Frontal cortex (tissue), 4 donors: ENCODE results near the gene OLFM1. TPM values are rescaled to one million over a fixed set of nuclear protein-coding genes. Genes with fewer than 3 reads are reported as not detected.
A peak's percentile ranks its signal among the peaks of the same experiment; 100 is the strongest.

Experiments
- DNase-seq, 2 donors: peaks; one replicate each; pipeline ENCODE4 v3.0.0; 2012; ENCODE audit warnings: low spot score in 2 of 2
- FAIRE-seq: peaks from 2 replicates; lab custom pipeline; 2012; peaks lifted over from hg19 to GRCh38; lab: Jason Lieb, UNC
- total RNA-seq: library from RNA; depleted of rRNA; stranded (reverse); fragments of >200 nt; gene quantifications from one replicate; pipeline ENCODE4 v1.2.3, GENCODE V29; 2014
- donor health status: control.
- donor health status: control.
- donor health status: control.

The OLFM1 gene
- total RNA-seq, 1 donor from 2014 or later, result 69.7 TPM

DNA sequence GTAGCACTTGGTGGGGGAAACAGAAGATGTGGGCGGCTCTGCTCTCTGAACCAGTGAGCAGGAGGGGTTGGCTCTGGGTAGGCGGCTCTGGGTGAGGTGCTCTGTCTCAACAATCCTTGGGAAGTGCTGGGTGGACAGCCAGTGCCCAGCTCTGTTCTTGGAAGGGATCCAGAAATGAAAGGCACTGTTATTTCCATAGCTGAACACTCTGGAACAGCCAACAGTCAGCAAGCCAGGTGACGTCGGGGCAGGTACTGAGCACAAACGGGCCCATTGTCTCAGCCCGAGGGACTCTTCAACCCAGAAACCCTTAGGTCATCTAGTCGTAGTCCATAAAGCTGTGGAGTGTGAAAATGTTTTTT is 36.3 kb downstream of the OLFM1 start:
- peak; percentile 31 to 59 for DNase-seq
- FAIRE-seq, result no peak

- FAIRE-seq, result no peak
- DNase-seq, result peak in 1 of 2 donors; percentile 39
Measured at GRCh38 chr9:135126451-135127187, 39.2 kb downstream of the OLFM1 start.

GRCh38 chr9:135127718-135128670 is 40.5 kb downstream of the OLFM1 start:
- no peak for DNase-seq
- no peak for FAIRE-seq

- DNase-seq (no peak), FAIRE-seq (no peak)
Measured at GRCh38 chr9:135129137-135129695, 41.7 kb downstream of the OLFM1 start.

GRCh38 chr9:135130207-135130976 is 42.9 kb downstream of the OLFM1 start:
- FAIRE-seq (no peak), DNase-seq (no peak)

DNA sequence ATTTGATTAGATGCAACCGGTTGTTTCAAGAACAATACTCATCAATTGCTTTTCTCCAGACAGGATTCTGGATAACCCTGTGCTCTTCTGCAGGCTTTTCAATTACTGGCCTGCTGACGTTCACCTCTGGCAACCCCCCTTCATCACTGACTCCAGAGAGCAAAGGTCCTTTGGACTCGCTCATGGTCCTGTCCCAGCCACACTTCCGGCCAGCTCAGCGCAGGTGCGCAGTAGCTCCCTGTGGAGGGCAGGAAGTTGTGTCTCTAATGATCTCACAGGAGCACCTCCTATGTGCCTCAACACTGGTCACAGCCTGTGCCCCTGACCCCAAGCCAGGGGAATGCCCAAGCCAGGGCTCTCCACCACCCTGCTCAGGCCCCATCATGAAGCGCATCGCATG is 44.0 kb downstream of the OLFM1 start:
- no peak for DNase-seq
- no peak for FAIRE-seq

DNA sequence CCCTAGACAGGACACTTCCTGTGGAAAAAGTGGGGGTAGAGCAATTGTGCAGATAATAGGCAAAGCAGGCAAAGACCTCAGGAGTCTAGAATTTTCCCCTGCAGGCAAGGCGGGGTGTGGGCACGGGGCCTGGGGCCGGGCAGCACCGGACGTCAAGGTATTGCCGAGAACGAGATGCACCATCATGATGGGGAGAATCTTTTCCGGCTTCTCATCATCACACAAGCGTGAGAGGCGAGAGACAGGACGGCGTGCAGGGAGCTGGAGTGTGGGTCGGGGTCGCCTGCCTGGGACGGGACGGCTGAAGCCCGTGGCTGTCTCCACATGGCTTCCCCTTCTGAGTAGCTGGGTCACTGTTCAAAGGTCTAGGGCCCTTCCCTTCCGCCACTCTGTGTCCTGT is 44.5 kb downstream of the OLFM1 start:
- DNase-seq (no peak), FAIRE-seq (no peak)

DNA sequence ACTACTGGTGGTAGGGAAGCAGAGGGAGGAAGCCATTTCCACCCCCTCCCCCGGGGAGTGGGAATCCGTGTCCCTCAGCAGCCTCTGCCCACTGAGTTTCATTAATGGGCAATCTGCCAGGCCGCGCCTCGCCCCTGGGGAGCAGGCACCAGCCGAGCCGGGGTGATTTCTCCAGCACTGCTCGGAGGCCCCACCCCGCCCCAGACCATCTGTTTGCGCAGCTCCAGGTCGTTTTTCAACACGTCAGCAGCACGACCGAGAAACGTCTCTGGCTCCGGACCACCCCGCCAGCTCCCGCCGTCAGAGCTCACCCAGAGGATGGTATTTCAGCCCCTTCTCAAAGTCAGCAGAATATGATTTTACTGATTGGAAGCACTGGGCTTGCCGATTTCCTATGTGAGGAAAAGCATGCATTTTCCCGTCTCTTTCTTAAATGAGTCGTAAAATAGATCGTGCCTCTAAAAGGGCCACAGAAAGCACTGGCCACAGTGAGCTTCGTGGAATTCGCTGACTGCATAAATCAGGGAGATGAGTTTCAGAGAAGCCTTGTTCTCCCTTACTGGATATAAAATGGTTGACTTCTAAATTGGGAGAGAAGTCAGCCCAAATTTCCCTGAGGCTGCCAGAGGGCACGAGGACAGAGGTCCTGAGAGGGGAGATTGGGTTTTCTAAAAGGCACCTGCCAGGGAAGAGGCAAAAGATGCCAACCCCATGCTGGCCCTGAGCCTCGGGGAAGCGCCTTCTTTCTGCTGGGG is 47.0 kb downstream of the OLFM1 start:
- FAIRE-seq, result no peak
- no peak for DNase-seq

GRCh38 chr9:135135171-135135928 is 47.9 kb downstream of the OLFM1 start:
- DNase-seq (no peak), FAIRE-seq (no peak)

- no peak for FAIRE-seq
Measured at GRCh38 chr9:135135929-135136315, 48.5 kb downstream of the OLFM1 start.

GRCh38 chr9:135136481-135136880 is 49.0 kb downstream of the OLFM1 start:
- no peak for DNase-seq

More at GRCh38 chr9:135135929-135136315, 48.5 kb downstream of the OLFM1 start:
- DNase-seq, result no peak

GRCh38 chr9:135136991-135137832 is 49.7 kb downstream of the OLFM1 start:
- FAIRE-seq, result no peak
- peak; percentile 42 to 75 for DNase-seq

More at GRCh38 chr9:135136481-135136880, 49.0 kb downstream of the OLFM1 start:
- FAIRE-seq, result no peak

- DNase-seq, result no peak
- no peak for FAIRE-seq
Measured at GRCh38 chr9:135138078-135138855, 50.8 kb downstream of the OLFM1 start.

- DNase-seq, result no peak
- no peak for FAIRE-seq
Measured at GRCh38 chr9:135139366-135139959, 52.0 kb downstream of the OLFM1 start.

DNA sequence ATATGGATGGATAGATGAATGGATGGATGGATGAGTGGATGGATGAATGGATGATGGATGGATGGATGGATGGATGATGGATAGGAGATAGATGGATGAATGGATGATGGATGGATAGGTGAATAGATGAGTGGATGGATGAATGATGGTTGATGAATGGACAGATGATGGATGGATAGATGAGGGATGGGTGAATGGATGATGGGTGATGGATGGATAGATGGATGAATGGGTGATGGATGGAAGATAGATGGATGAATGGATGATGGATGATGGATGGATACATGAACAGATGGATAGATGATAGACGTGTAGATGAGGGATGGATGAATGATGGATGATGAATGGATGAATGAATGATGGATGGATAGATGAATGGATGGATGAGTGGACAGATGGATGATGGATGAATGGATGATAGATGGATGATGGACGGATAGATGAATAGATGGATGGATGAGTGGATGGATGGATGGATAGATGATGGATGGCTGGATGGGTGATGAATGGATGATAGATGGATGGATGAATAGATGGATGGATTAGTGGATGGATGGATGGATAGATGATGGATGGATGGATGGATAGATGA is 53.8 kb downstream of the OLFM1 start:
- no peak for FAIRE-seq

DNA sequence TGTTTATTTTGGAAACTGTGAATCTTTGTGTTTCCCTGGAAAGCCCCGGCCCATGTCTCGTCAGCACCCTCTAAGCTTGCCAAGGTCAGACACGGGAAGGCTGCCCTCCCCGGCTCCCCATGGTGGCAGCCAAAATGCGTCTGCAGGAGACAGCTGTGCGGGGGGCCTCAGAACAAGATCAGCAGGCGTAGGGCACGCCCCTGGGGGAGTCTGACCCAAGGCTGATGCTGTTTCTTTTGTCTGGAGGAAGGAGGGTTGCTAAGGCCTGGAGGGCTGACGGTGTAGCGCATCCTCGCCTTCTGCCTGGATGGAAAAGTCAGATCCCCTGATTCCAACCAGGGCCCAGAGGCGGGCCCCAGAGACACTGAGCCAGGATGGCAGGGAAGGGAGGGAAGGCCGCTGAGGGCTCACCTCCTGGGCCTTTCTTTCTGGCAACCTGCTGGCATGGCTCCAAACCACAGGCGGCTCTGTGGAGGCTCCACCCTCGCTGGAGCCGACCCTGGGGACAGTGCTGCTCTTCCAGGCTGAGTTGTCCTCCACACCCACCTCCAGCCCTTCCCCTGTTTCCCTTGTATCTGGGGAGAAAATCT is 57.2 kb downstream of the OLFM1 start:
- FAIRE-seq (no peak), DNase-seq (no peak)

More for the DNA sequence above, 53.8 kb downstream of the OLFM1 start:
- DNase-seq, result no peak
